Renal cortex interstitium (tissue), 11 donors: ENCODE data around the gene RPS28. TPM values are rescaled to one million over a fixed set of nuclear protein-coding genes. Genes with fewer than 3 reads are reported as not detected.
"Not testable (repeated sequence)": the region's sequence is repeated elsewhere in the genome, so short reads cannot be mapped to it uniquely, and the experiment has no call there.

Source experiments
- DNase-seq, 11 donors: peaks; one replicate each; pipeline ENCODE4 v3.0.0-alpha.2; 2013; ENCODE audit warnings: low read depth in 9 of 11, low spot score in 4 of 11; ENCODE audit errors: extremely low read depth in 1 of 11
- polyA plus RNA-seq, 3 donors: library from polyadenylated mRNA; unstranded; fragments of 120-200 nt; gene quantifications; one replicate each; pipeline ENCODE4 v1.2.1, GENCODE V29; 2013; ENCODE audit not compliant: insufficient read length in 3 of 3

Gene RPS28
- polyA plus RNA-seq, 3 donors, result 328 to 611 (median 520) TPM

GRCh38 chr19:8311461-8312260 is 9.6 kb upstream of the RPS28 start:
- DNase-seq, result no peak

GRCh38 chr19:8314981-8315640 is 6.2 kb upstream of the RPS28 start:
- DNase-seq, result not testable (repeated sequence)

DNA sequence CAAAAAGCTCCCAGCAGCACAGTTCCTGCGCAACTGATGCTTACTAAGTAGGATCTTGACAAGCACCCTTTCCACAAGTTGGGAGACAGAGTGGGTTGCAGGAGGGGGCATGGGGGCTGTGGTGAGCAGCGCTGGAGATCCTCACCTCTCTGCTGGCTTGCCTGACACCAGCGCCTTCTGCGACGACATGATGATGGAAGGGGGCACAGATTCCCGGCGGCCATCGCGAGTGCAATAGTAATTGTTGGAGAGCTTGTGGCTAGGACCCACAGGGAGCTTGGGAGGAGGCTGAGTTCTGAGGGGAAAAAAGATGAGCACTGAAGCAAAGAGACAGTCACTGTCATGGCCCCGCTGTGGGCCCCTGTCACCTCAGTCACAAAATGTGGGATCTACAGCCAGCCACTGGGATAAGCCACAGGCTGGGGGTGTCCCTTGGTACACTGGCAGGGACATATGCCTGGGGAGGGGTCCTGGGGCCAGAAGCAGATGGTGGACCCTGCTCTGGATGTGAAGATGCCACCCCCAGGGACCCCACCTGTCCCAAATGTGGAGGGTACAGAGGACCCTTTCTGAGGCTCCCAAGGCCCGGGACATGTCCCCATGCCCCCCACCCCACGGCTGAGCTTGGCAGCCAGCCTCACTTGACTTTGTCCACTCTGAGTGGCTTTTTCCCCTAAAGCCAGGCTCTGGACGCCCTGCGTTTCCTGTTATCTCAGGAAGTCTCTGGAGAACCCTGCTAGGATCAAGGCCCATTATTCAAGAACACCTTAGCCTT is 4.8 kb upstream of the RPS28 start:
- DNase-seq, result no peak

DNA sequence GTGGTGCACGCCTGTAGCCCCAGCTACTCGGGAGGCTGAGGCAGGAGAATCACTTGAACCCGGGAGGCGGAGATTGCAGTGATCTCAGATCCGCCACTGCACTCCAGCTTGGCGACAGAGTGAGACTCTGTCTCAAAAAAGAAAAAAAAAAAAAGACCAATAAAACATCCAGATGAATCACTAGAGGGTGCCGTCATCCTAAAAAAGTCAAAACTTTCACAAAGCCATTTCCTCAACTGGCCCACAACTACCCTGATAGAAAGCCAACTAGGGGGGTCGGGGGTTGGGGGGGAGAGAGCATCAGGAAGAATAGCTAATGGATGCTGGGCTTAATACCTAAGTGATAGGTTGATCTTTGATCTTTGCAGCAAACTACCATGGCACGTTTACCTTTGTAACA is 2.5 kb upstream of the RPS28 start:
- not testable (repeated sequence) for DNase-seq

- DNase-seq, result no peak
Measured at GRCh38 chr19:8319807-8320520, 1.3 kb upstream of the RPS28 start.

DNA sequence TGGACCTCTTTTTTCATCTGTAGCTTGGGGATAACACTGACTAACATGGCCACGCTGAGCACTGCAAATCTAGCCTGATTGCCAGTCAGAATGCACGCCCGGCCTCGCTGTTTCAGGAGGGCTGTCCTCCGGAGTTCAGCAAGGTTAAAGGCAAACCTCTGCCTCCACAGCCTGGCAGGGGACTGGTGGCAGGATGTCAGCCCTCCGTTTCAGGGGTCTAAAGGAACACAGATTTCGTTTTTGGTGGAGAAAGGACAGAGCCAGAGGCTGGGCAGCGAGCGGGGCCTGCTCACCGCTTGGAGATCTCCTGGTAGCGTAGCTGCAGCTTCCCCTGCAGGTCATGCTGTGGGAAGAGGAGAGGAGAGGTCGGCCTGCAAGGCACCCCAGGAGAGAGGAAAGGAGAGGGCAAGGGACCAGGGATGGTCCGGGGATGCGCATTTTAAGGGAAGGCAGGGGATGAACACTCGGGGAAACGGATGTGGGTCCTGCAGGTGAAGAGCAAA is 681 bp upstream of the RPS28 start:
- no peak for DNase-seq

- no peak for DNase-seq
Measured at GRCh38 chr19:8321986-8322637, 816 bp downstream of the RPS28 start.

- no peak for DNase-seq
Measured at GRCh38 chr19:8322638-8322997, 1.3 kb downstream of the RPS28 start.

DNA sequence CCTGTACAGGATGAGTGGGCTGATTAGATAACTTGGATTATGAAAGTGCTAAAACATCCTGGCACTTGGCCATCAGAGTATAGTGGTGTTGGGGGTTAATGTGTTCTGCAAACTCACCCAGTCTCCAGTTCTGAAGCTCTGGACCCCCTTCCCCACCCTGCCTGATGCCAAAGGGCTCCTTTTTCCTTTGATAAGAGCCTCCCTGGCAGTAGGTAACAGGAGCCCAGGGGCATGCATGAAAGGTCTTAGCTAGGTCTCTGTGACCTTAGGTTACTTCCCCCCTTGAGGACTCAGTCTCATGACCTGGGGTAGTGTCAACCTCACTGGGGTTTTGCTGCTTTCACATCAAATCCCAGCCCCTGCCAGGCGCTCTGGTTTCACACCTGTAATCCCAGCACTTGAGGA is 2.5 kb downstream of the RPS28 start:
- DNase-seq, result no peak

- DNase-seq, result no peak
Measured at GRCh38 chr19:8324186-8325050, 3.1 kb downstream of the RPS28 start.

DNA sequence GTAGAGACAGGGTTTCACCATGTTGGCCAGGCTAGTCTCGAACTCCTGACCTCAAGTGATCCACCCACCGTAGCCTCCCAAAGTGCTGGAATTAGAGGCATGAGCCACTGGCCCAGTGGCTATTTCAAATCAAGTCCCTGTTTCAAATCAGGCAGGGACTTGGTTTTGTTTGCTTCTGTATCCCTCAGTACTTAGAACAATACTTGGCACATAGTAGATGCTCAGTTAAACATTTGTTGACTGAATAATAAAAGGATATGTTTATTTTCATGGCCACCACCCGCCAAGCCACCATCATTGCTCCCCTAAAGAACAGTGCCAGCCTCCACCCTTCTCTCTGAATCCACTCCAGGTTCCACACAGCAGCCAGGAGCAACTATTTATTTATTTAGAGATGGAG is 4.2 kb downstream of the RPS28 start:
- DNase-seq, result no peak

- DNase-seq, result no peak
Measured at GRCh38 chr19:8329996-8330395, 8.7 kb downstream of the RPS28 start.

DNA sequence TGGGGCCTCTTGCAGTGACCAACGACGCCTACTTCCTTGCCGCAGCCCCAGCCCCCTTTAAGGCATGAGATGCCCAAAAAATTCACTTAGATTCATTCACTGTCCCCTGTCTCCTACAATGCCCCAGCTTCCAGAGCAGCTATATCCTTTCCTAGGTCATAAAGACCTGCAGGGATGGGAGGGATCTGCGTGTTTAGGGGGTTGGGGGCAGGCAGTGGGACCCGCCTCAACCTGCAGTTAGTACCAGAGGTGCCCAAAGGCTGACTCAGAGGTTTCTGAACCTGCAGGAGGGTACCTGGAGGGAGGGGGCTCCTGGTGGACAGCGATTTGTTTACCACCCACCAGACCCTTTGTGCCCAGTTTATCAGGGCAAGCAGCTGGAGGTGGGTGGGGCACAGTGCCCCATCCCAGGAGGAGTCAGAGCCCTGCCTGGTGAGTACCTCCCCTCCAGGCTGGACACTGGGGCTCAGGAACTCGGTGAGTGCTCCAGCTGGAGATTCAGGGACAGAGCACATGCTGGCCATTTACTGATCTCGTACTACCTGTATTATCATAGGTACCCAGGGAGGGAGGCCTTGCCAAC is 10.1 kb downstream of the RPS28 start:
- no peak for DNase-seq

GRCh38 chr19:8332976-8333766 is 11.9 kb downstream of the RPS28 start:
- no peak for DNase-seq

DNA sequence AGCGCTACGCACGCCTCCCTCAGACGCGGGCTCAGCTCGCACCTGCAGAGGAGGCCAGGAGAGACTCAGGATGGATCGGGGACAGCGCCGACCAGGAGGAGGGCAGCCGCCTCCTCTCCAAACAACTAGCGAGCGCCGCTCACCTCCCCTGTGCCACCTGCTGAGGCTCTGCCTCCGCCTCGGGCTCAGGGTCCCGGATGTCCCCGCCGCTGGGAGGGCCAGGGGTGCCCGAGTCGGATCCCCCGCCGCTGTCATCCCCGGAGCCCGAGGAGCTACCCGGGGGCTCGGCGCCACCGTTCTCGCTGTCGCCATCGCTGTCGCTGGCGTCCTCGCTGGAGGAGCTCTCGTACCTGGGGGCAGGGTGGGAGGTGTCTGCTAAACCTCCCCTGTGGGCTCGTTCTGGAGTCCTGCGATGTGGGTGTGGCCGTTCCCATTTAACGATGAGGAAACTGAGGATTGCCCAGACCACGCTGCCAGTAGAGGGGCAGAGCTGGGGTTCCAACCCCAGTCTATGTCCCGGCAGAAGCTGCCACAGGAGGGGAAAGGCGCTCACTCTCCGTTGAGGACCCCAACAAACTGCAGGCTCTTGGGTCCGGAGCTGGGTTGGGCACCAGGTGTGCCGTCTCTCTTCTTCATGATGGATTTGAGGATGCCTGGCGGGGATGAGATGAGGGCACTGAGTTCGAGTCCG is 12.6 kb downstream of the RPS28 start:
- no peak for DNase-seq
